ENCODE data around the gene GARNL3.

GRCh38 chr9:127237801-127238200 lies 26.8 kb upstream of the GARNL3 start:
- TF ChIP-seq CTCF (IDR thresholded peaks at IDR 0.05) (no peak), POLR2A (IDR thresholded peaks at IDR 0.05; ENCODE audit: low read depth) (no peak), POLR2AphosphoS5 (IDR thresholded peaks at IDR 0.05) (no peak)
